A172 (cell line): ENCODE data around the gene EIPR1. TPM values are rescaled to one million over a fixed set of nuclear protein-coding genes. Genes with fewer than 3 reads are reported as not detected.

Source experiments
- DNase-seq: peaks from one replicate; pipeline ENCODE4 v3.0.0-alpha.2; 2015; ENCODE audit warnings: low spot score
- total RNA-seq: library from RNA; depleted of rRNA; stranded (reverse); fragments of >200 nt; shearing (Covaris generic); gene quantifications from 2 replicates; pipeline ENCODE4 v1.2.3, GENCODE V29; 2014

Gene EIPR1
- total RNA-seq, 1 experiment from 2014 or later: 118 TPM

GRCh38 chr2:3303583-3304406, 73.8 kb downstream of the EIPR1 start:
- peak; percentile 74 for DNase-seq

- no peak for DNase-seq
These were observed 74.7 kb downstream of the EIPR1 start for GRCh38 chr2:3302751-3303582.

- no peak for DNase-seq
These were observed 75.2 kb downstream of the EIPR1 start for GRCh38 chr2:3302421-3302750.

- DNase-seq: no peak
These were observed 76.6 kb downstream of the EIPR1 start for GRCh38 chr2:3301001-3301400.

- DNase-seq: no peak
These were observed 77.2 kb downstream of the EIPR1 start for GRCh38 chr2:3300224-3300995.

GRCh38 chr2:3299703-3300102, 77.9 kb downstream of the EIPR1 start:
- no peak for DNase-seq

GRCh38 chr2:3299130-3299529, 78.5 kb downstream of the EIPR1 start:
- no peak for DNase-seq

- no peak for DNase-seq
These were observed 79.4 kb downstream of the EIPR1 start for GRCh38 chr2:3298191-3298590.

GRCh38 chr2:3297523-3297922, 80.1 kb downstream of the EIPR1 start:
- DNase-seq: no peak

- no peak for DNase-seq
These were observed 81.2 kb downstream of the EIPR1 start for GRCh38 chr2:3296182-3296972.

- DNase-seq: no peak
These were observed 83.1 kb downstream of the EIPR1 start for GRCh38 chr2:3294493-3294892.

GRCh38 chr2:3294069-3294468, 83.5 kb downstream of the EIPR1 start:
- no peak for DNase-seq

GRCh38 chr2:3293221-3293620, 84.4 kb downstream of the EIPR1 start:
- DNase-seq: no peak

GRCh38 chr2:3292416-3292815, 85.2 kb downstream of the EIPR1 start:
- no peak for DNase-seq

GRCh38 chr2:3291750-3292149, 85.9 kb downstream of the EIPR1 start:
- DNase-seq: no peak

GRCh38 chr2:3291113-3291512, 86.5 kb downstream of the EIPR1 start:
- no peak for DNase-seq

- DNase-seq: no peak
These were observed 87.0 kb downstream of the EIPR1 start for GRCh38 chr2:3290655-3291054.

GRCh38 chr2:3289971-3290370, 87.6 kb downstream of the EIPR1 start:
- DNase-seq: no peak

- no peak for DNase-seq
These were observed 88.1 kb downstream of the EIPR1 start for GRCh38 chr2:3289526-3289925.

GRCh38 chr2:3289171-3289515, 88.5 kb downstream of the EIPR1 start:
- no peak for DNase-seq

- no peak for DNase-seq
These were observed 89.0 kb downstream of the EIPR1 start for GRCh38 chr2:3288470-3289170.
